ENCODE measurements around the gene U2AF2. TPM values are rescaled to one million over a fixed set of nuclear protein-coding genes. Genes with fewer than 3 reads are reported as not detected.

Gene U2AF2
- total RNA-seq, 4 donors from 2014 or later = 132 to 292 (median 159) TPM

- Histone ChIP-seq H3K36me3 (peaks cover 0 to 9% (median 0%) of the 10 kb centered on the region in 3 donors), H3K4me1 (peaks cover 8 to 48% (median 36%) of the 10 kb centered on the region in 4 donors), H3K27me3 (no peaks in the 10 kb centered on the region)
Observed at GRCh38 chr19:55654323-55654867, 440 bp upstream of the U2AF2 start.

GRCh38 chr19:55655648-55656040 is 809 bp downstream of the U2AF2 start:
- Histone ChIP-seq H3K4me1 (peaks cover 8 to 48% (median 38%) of the 10 kb centered on the region in 4 donors), H3K27me3 (no peaks in the 10 kb centered on the region), H3K36me3 (peaks cover 0 to 21% (median 0%) of the 10 kb centered on the region in 3 donors), H3K4me3 (peak overlapping the region; percentile 66 to 99 (median 83)), H3K9me3 (no peaks in the 10 kb centered on the region), H3K27ac (peak overlapping the region; percentile 97 to 100 (median 98))
- DNase-seq = no peak
- TF ChIP-seq POLR2A (IDR thresholded peaks at IDR 0.05) (no peak), CTCF (IDR thresholded peaks at IDR 0.05) (no peak)

More at GRCh38 chr19:55654323-55654867, 440 bp upstream of the U2AF2 start:
- Histone ChIP-seq H3K9me3 (no peaks in the 10 kb centered on the region), H3K27ac (peak overlapping the region; percentile 97 to 100 (median 98)), H3K4me3 (peak overlapping the region; percentile 66 to 99 (median 83))
- TF ChIP-seq POLR2A (IDR thresholded peaks at IDR 0.05) (no peak), CTCF (IDR thresholded peaks at IDR 0.05) (no peak)
- DNase-seq = peak; percentile 99 to 100 (median 100)

- H3K27me3 ChIP-seq = no peaks in the 10 kb centered on the region
- peaks cover 8 to 48% (median 38%) of the 10 kb centered on the region in 4 donors for H3K4me1 ChIP-seq
- H3K27ac ChIP-seq = no peak overlapping the region
- TF ChIP-seq CTCF (IDR thresholded peaks at IDR 0.05) = no peak
- no peak for TF ChIP-seq POLR2A (IDR thresholded peaks at IDR 0.05)
- H3K36me3 ChIP-seq = peaks cover 0 to 30% (median 0%) of the 10 kb centered on the region in 3 donors
- DNase-seq = no peak
- peak overlapping the region; percentile 66 to 99 (median 83) for H3K4me3 ChIP-seq
- H3K9me3 ChIP-seq = no peaks in the 10 kb centered on the region
Observed at GRCh38 chr19:55656552-55656951, 1.7 kb downstream of the U2AF2 start.

- Histone ChIP-seq H3K27ac (no peak overlapping the region), H3K9me3 (no peaks in the 10 kb centered on the region), H3K36me3 (peaks cover 0 to 37% (median 0%) of the 10 kb centered on the region in 3 donors), H3K27me3 (no peaks in the 10 kb centered on the region), H3K4me3 (peak overlapping the region in 3 of 4 donors; percentile 66 to 99 (median 91)), H3K4me1 (peaks cover 8 to 48% (median 38%) of the 10 kb centered on the region in 4 donors)
- DNase-seq = no peak
- TF ChIP-seq POLR2A (IDR thresholded peaks at IDR 0.05) (no peak), CTCF (IDR thresholded peaks at IDR 0.05) (no peak)
Observed at GRCh38 chr19:55656988-55657747, 2.3 kb downstream of the U2AF2 start.

GRCh38 chr19:55658846-55659459 is 4.1 kb downstream of the U2AF2 start:
- Histone ChIP-seq H3K27me3 (no peaks in the 10 kb centered on the region), H3K4me1 (peaks cover 8 to 43% (median 34%) of the 10 kb centered on the region in 4 donors), H3K4me3 (no peak overlapping the region), H3K27ac (no peak overlapping the region), H3K9me3 (no peaks in the 10 kb centered on the region), H3K36me3 (peaks cover 0 to 54% (median 4%) of the 10 kb centered on the region in 3 donors)
- no peak for TF ChIP-seq POLR2A (IDR thresholded peaks at IDR 0.05)
- no peak for TF ChIP-seq CTCF (IDR thresholded peaks at IDR 0.05)
- no peak for DNase-seq

Measured in Peyer's patch (tissue), 4 donors.